ENCODE data around the gene SLCO2A1. TPM values are rescaled to one million over a fixed set of nuclear protein-coding genes. Genes with fewer than 3 reads are reported as not detected.

SLCO2A1 gene
- polyA plus RNA-seq, 1 donor (not counting 4 experiments of a cell fraction or from before 2014, with no cell fraction given), result 0.80 TPM

GRCh38 chr3:134034005-134034785 is 4.5 kb upstream of the SLCO2A1 start:
- dilution Hi-C loops (cut with MboI; ENCODE audit: extremely low pct_ligation_motif_present, low sequenced_read_pairs), result no loop called here
- Histone ChIP-seq H3K4me1 (ENCODE audit: control insufficient read depth, extremely low read depth, insufficient read depth, low read length) (peaks cover 2% of the 10 kb centered on the region), H3K9me3 (ENCODE audit: control insufficient read depth, low read depth, low read length) (no peaks in the 10 kb centered on the region), H3K27ac (ENCODE audit: control insufficient read depth, insufficient read depth, low read length) (no peak overlapping the region), H4K20me1 (ENCODE audit: control insufficient read depth, extremely low read depth, insufficient read depth, low read length) (no peaks in the 10 kb centered on the region), H3K79me2 (ENCODE audit: control insufficient read depth, insufficient read depth, low read length) (no peaks in the 10 kb centered on the region), H3K4me2 (ENCODE audit: control insufficient read depth, extremely low read depth, insufficient read depth, low read depth, low read length) (no peak overlapping the region), H3K36me3 (ENCODE audit: control insufficient read depth in 2 of 2, extremely low read depth in 1 of 2, insufficient read depth in 2 of 2, low read length in 2 of 2) (no peaks in the 10 kb centered on the region), H3K9ac (ENCODE audit: control insufficient read depth, extremely low read depth, insufficient read depth, low read length) (no peak overlapping the region), H3K9me1 (ENCODE audit: control insufficient read depth, extremely low read depth, insufficient read depth, low read length) (no peaks in the 10 kb centered on the region), H2AFZ (ENCODE audit: control insufficient read depth, low read length) (no peak overlapping the region), H3K4me3 (ENCODE audit: control insufficient read depth in 2 of 3, extremely low read depth in 1 of 3, insufficient read depth in 2 of 3, low read depth in 1 of 3, low read length in 3 of 3) (no peak overlapping the region), H3K27me3 (ENCODE audit: control insufficient read depth, extremely low read depth, insufficient read depth, low read length) (peaks cover 22% of the 10 kb centered on the region)
- TF ChIP-seq CTCF (optimal IDR thresholded peaks at IDR 0.05 in 1 of 3, IDR thresholded peaks at IDR 0.05 in 1 of 3, conservative IDR thresholded peaks at IDR 0.05 in 1 of 3; ENCODE audit: extremely low read depth in 1 of 3, insufficient read depth in 2 of 3, low read length in 3 of 3) (no peak), EZH2 (IDR thresholded peaks at IDR 0.05; ENCODE audit: low read length) (no peak)
- FAIRE-seq (no peak), DNase-seq (ENCODE audit: low read depth, low spot score) (no peak)

GRCh38 chr3:134033315-134033996 is 3.7 kb upstream of the SLCO2A1 start:
- Histone ChIP-seq H3K4me3 (ENCODE audit: control insufficient read depth in 2 of 3, extremely low read depth in 1 of 3, insufficient read depth in 2 of 3, low read depth in 1 of 3, low read length in 3 of 3) (no peak overlapping the region), H4K20me1 (ENCODE audit: control insufficient read depth, extremely low read depth, insufficient read depth, low read length) (no peaks in the 10 kb centered on the region), H3K27me3 (ENCODE audit: control insufficient read depth, extremely low read depth, insufficient read depth, low read length) (peaks cover 30% of the 10 kb centered on the region), H3K9ac (ENCODE audit: control insufficient read depth, extremely low read depth, insufficient read depth, low read length) (no peak overlapping the region), H3K79me2 (ENCODE audit: control insufficient read depth, insufficient read depth, low read length) (no peaks in the 10 kb centered on the region), H3K9me1 (ENCODE audit: control insufficient read depth, extremely low read depth, insufficient read depth, low read length) (no peaks in the 10 kb centered on the region), H3K4me2 (ENCODE audit: control insufficient read depth, extremely low read depth, insufficient read depth, low read depth, low read length) (no peak overlapping the region), H3K4me1 (ENCODE audit: control insufficient read depth, extremely low read depth, insufficient read depth, low read length) (peaks cover 3% of the 10 kb centered on the region), H3K36me3 (ENCODE audit: control insufficient read depth in 2 of 2, extremely low read depth in 1 of 2, insufficient read depth in 2 of 2, low read length in 2 of 2) (no peaks in the 10 kb centered on the region), H3K27ac (ENCODE audit: control insufficient read depth, insufficient read depth, low read length) (no peak overlapping the region), H3K9me3 (ENCODE audit: control insufficient read depth, low read depth, low read length) (no peaks in the 10 kb centered on the region), H2AFZ (ENCODE audit: control insufficient read depth, low read length) (no peak overlapping the region)
- no peak for DNase-seq (ENCODE audit: low read depth, low spot score)
- FAIRE-seq, result no peak
- dilution Hi-C loops (cut with MboI; ENCODE audit: extremely low pct_ligation_motif_present, low sequenced_read_pairs), result no loop called here
- TF ChIP-seq CTCF (optimal IDR thresholded peaks at IDR 0.05 in 1 of 3, IDR thresholded peaks at IDR 0.05 in 1 of 3, conservative IDR thresholded peaks at IDR 0.05 in 1 of 3; ENCODE audit: extremely low read depth in 1 of 3, insufficient read depth in 2 of 3, low read length in 3 of 3), result no peak
- TF ChIP-seq EZH2 (IDR thresholded peaks at IDR 0.05; ENCODE audit: low read length), result no peak

Data from keratinocyte (primary cell).